Amniotic stem cell (primary cell): Measurements from ENCODE around the gene VEGFD.
"Not testable (repeated sequence)": the region's sequence is repeated elsewhere in the genome, so short reads cannot be mapped to it uniquely, and the experiment has no call there.

Experiments used
- DNase-seq: peaks from one replicate; lab custom pipeline; 2025; lab: John Stamatoyannopoulos, UW

VEGFD gene

DNA sequence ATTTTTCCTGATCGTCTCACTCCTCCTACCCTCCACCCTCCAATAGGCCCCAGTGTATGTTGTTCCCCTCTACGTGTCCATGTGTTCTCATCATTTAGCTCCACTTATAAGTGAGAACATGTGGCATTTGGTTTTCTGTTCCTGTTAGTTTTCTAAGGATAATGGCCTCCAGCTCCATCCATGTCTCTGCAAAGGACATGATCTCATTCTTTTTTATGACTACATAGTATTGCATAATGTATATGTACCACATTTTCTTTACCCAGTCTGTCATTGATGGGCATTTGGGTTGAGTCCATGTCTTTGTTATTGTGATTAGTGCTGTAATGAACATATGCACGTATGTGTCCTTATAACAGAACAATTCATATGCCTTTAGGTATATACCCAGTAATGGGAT lies 78.3 kb downstream of the VEGFD start:
- not testable (repeated sequence) for DNase-seq

DNA sequence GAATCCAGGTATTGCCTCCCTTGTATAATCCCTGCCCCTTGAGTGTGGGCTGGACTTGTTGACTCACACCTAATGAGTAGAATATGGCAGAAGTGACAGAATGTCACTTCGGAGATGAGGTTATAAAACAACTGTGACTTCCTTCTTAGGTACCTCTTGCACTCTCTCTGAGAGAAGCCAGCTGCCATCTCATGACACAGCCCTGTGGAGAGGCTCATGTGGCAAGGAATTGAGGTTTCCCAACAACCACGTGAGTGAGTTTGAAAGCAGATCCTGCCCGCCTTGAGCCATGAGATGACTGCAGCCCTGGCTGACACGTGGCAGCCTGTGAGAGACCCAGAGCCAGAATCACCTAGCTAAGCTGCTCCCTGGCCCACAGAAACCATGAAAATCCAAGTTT lies 82.3 kb downstream of the VEGFD start:
- DNase-seq, result no peak

DNA sequence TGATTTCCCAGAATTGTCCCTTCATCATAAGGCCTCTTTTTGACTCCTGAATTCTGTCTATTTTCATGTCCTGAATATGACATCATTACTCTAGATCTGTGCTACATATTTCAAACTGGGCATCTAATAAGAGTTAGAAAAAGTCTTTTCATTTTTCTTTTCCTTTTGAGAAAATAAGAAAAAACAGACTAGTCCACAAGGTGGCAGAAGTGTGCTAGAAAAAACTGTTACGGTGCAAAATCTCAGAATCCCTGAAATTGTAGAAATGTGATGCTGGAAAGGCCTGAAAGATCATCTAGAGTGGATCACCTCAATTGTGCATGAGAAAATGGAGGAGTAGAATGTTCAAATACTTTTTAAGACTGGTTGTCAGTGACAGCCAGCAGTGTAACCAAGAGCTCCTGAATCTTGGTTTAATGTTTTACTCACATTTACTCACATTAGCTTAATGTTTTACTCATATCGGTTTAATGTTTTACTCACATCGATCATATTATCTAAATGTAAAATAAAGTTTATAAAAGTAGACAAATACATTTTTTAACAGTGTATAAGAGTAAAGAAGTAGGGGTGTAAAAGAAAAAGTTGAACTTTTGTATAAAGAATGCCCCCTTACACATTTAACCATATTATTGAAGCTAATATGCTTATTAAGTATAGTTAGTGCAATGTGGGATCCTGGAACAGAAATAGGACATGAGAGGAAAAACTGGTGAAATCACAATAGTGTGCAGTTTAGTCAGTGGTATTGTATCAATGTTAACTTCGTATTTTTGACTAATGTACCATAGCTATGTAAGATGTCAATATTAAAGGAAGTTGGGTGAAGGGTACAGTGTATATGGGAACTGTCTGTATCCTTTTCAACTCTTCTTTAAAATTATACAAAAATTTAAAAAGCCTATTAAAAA lies 84.0 kb downstream of the VEGFD start:
- no peak for DNase-seq

DNA sequence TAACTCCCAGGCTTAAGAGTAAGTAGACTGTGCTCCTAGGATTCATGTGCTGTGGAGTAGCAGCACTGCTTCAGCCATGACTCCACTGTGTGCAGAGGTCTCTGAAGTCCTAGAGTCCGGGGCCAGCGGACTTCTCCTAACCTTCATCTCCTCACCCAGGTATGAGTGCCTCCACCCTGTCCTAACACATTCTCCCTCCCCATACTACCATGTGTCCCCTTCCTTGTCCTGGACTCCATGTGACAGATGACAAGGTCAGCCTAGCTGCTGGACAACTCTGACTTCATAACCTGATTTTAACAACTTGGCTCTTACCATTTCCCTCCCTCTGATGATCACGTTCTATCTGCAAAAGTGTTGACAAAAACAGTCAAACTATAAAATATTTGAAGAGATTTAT lies 85.4 kb downstream of the VEGFD start:
- no peak for DNase-seq

DNA sequence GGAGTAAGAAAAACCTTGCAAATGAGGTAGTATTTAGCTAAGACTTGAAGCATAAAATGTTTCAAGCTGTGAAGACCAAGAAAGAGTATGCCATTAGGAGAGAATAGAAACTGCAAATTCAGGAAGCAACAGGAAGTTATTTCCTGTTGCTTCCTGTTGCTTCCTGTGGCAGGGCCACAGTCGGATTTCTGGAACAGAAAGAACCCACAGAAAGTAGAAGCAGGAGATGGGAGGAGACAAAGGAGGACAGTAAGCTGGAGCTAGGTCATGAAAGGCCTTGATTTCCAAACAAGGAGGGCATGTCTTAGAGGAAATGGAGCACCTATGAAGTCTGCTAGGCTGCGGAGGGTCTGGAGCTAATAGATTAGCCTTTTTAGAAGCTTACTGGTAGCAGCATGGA lies 86.0 kb downstream of the VEGFD start:
- no peak for DNase-seq
